A549 (cell line): Measurements from ENCODE around the gene FTH1. TPM values are rescaled to one million over a fixed set of nuclear protein-coding genes. Genes with fewer than 3 reads are reported as not detected.

Experiments
- ATAC-seq, 2 experiments: fragments of 200-7000 bp in 1 of 2; fragments of >200 bp in 1 of 2; cut with Nextera tagmentation in 1 of 2; cut with Tn5 transposase in 1 of 2; 3 replicates each; pipeline versions ENCODE4 v1.8.0 to v1.9.1; 2018 to 2020; ENCODE audit warnings: mild to moderate bottlenecking in 1 of 2, moderate library complexity in 1 of 2
- CTCF ChIA-PET: fragments of 300-600 bp; sonication (Branson Sonifier 250); formaldehyde crosslinking; extraction: SDS; loops from one replicate; lab custom pipeline; 2021; ENCODE audit warnings: antibody characterized with exemption, inconsistent platforms; lab: Yijun Ruan, JAX
- POLR2A ChIA-PET: fragments of 350-600 bp; formaldehyde crosslinking; extraction: SDS; loops from one replicate; lab custom pipeline; 2021; ENCODE audit warnings: antibody characterized with exemption, inconsistent platforms; lab: Yijun Ruan, JAX
- DNase-seq, 2 experiments: peaks; one replicate each; pipeline versions ENCODE4 v3.0.0 to v3.0.0-alpha.2; 2011 to 2016; ENCODE audit warnings: low read depth in 1 of 2, low spot score in 1 of 2
- FAIRE-seq: peaks from 2 replicates; lab custom pipeline; 2011; peaks lifted over from hg19 to GRCh38; lab: Jason Lieb, UNC
- H3K27ac ChIP-seq, 2 experiments: fragments of >200 bp; sonication (Bioruptor Twin); formaldehyde crosslinking; 3 replicates each; pipeline ENCODE4 v1.5.1; 2016 to 2017
- H3K4me1 ChIP-seq: fragments of >200 bp; sonication (Bioruptor Twin); formaldehyde crosslinking; 3 replicates; pipeline ENCODE4 v1.6.1; 2016
- H3K4me2 ChIP-seq: fragments of >200 bp; sonication (Bioruptor Twin); formaldehyde crosslinking; 3 replicates; pipeline ENCODE4 v1.6.1; 2016
- H3K4me3 ChIP-seq: fragments of >200 bp; sonication (Bioruptor Twin); formaldehyde crosslinking; 3 replicates; pipeline ENCODE4 v1.5.1; 2016
- H3K9me3 ChIP-seq: fragments of >200 bp; sonication (Bioruptor Twin); formaldehyde crosslinking; 3 replicates; pipeline ENCODE4 v1.6.1; 2016
- BCL3 ChIP-seq: fragments of >200 bp; sonication (Bioruptor Twin); formaldehyde crosslinking; IDR thresholded peaks from 3 replicates; pipeline ENCODE4 v1.6.1; 2016
- BHLHE40 ChIP-seq: IDR thresholded peaks from 2 replicates; pipeline ENCODE4 v1.6.1; 2012; ENCODE audit warnings: low read depth, low read length, inconsistent platforms
- CBX2 ChIP-seq: fragments of 200-600 bp; sonication (generic); IDR thresholded peaks from 2 replicates; pipeline ENCODE4 v1.6.1; 2016; ENCODE audit warnings: low read depth, mild to moderate bottlenecking, borderline replicate concordance
- CBX8 ChIP-seq: fragments of 200-600 bp; sonication (generic); IDR thresholded peaks from 2 replicates; pipeline ENCODE4 v1.6.1; 2016
- CHD2 ChIP-seq: fragments of 150-350 bp; IDR thresholded peaks from 2 replicates; pipeline ENCODE4 v1.6.1; 2014; ENCODE audit warnings: low read length; ENCODE audit not compliant: partially characterized antibody
- CHD4 ChIP-seq: fragments of 200-600 bp; sonication (generic); IDR thresholded peaks from 2 replicates; pipeline ENCODE4 v1.6.1; 2016; ENCODE audit warnings: antibody characterized with exemption, mild to moderate bottlenecking, borderline replicate concordance
- E2F6 ChIP-seq: IDR thresholded peaks from 2 replicates; pipeline ENCODE4 v1.6.1; 2012; ENCODE audit warnings: low read depth, borderline replicate concordance
- EP300 ChIP-seq, 2 experiments: fragments of >200 bp; sonication (Bioruptor Twin); formaldehyde crosslinking; IDR thresholded peaks; 2 replicates in 1 of 2; 3 replicates in 1 of 2; pipeline ENCODE4 v1.6.1; 2016 to 2017
- FOSB ChIP-seq: fragments of 250-450 bp; sonication (Bioruptor Pico); IDR thresholded peaks from 2 replicates; pipeline ENCODE4 v1.5.0; 2020; ENCODE audit warnings: mild to moderate bottlenecking, moderate library complexity
- GATA3 ChIP-seq: IDR thresholded peaks from 2 replicates; pipeline ENCODE4 v1.6.1; 2012; ENCODE audit warnings: borderline replicate concordance
- HDAC2 ChIP-seq: fragments of 200-600 bp; sonication (generic); IDR thresholded peaks from 2 replicates; pipeline ENCODE4 v1.6.1; 2016
- HEYL ChIP-seq: fragments of 250-450 bp; sonication (Bioruptor Pico); IDR thresholded peaks from 2 replicates; pipeline ENCODE4 v1.8.0; 2021; ENCODE audit warnings: mild to moderate bottlenecking, moderate library complexity
- HOXA7 ChIP-seq: fragments of 250-450 bp; sonication (Bioruptor Pico); IDR thresholded peaks from 2 replicates; pipeline ENCODE4 v1.5.0; 2020; ENCODE audit warnings: mild to moderate bottlenecking, moderate library complexity
- HOXB13 ChIP-seq: fragments of 250-450 bp; sonication (Bioruptor Pico); IDR thresholded peaks from 2 replicates; pipeline ENCODE4 v1.5.0; 2020; ENCODE audit warnings: low read depth, mild to moderate bottlenecking, moderate library complexity
- HOXB5 ChIP-seq: fragments of 250-450 bp; sonication (Bioruptor Pico); IDR thresholded peaks from 2 replicates; pipeline ENCODE4 v1.5.0; 2020; ENCODE audit warnings: mild to moderate bottlenecking, moderate library complexity
- JUN ChIP-seq, 2 experiments: fragments of >200 bp; sonication (Bioruptor Twin); formaldehyde crosslinking; IDR thresholded peaks; 2 replicates in 1 of 2; 3 replicates in 1 of 2; pipeline ENCODE4 v1.6.1; 2016 to 2017
- JUNB ChIP-seq: fragments of >200 bp; sonication (Bioruptor Twin); formaldehyde crosslinking; IDR thresholded peaks from 2 replicates; pipeline ENCODE4 v1.6.1; 2016
- KDM1A ChIP-seq: fragments of 200-600 bp; sonication (generic); IDR thresholded peaks from 2 replicates; pipeline ENCODE4 v1.6.1; 2016; ENCODE audit warnings: low read depth, mild to moderate bottlenecking
- KDM5A ChIP-seq: fragments of 200-600 bp; sonication (generic); IDR thresholded peaks from 2 replicates; pipeline ENCODE4 v1.6.1; 2016; ENCODE audit warnings: antibody characterized with exemption, mild to moderate bottlenecking
- MAZ ChIP-seq: fragments of 150-350 bp; IDR thresholded peaks from 2 replicates; pipeline ENCODE4 v1.6.1; 2014; ENCODE audit warnings: antibody characterized with exemption, low read depth, low read length, borderline replicate concordance
- MYC ChIP-seq: IDR thresholded peaks from 2 replicates; pipeline ENCODE4 v1.6.1; 2012; ENCODE audit warnings: mild to moderate bottlenecking, inconsistent platforms, low read length, improper control_type of control experiment, borderline replicate concordance
- NPAS2 ChIP-seq: fragments of 250-450 bp; sonication (Bioruptor Pico); IDR thresholded peaks from 2 replicates; pipeline ENCODE4 v1.8.0; 2022; ENCODE audit warnings: mild to moderate bottlenecking, moderate library complexity, borderline replicate concordance
- NR3C1 ChIP-seq: fragments of >200 bp; sonication (Bioruptor Twin); formaldehyde crosslinking; IDR thresholded peaks from 3 replicates; pipeline ENCODE4 v1.6.1; 2017
- PHF8 ChIP-seq: fragments of 200-600 bp; sonication (generic); IDR thresholded peaks from 2 replicates; pipeline ENCODE4 v1.6.1; 2016; ENCODE audit warnings: low read depth, mild to moderate bottlenecking, antibody characterized with exemption, moderate library complexity, borderline replicate concordance
- RAD21 ChIP-seq, 2 experiments: fragments of >200 bp in 1 of 2; sonication (Bioruptor Twin) in 1 of 2; formaldehyde crosslinking in 1 of 2; IDR thresholded peaks in 1 of 2; conservative IDR thresholded peaks in 1 of 2; 2 replicates in 1 of 2; 3 replicates in 1 of 2; pipeline ENCODE4 v1.6.1; 2012 to 2018; ENCODE audit warnings: inconsistent platforms in 1 of 2
- RARB ChIP-seq: fragments of 250-450 bp; sonication (Bioruptor Pico); IDR thresholded peaks from 2 replicates; pipeline ENCODE4 v1.8.0; 2021; ENCODE audit warnings: mild to moderate bottlenecking, moderate library complexity
- TFCP2L1 ChIP-seq: fragments of 250-450 bp; sonication (Bioruptor Pico); IDR thresholded peaks from 2 replicates; pipeline ENCODE4 v1.5.0; 2021; ENCODE audit warnings: mild to moderate bottlenecking
- TP53 ChIP-seq: fragments of 250-450 bp; sonication (Bioruptor Pico); IDR thresholded peaks from 2 replicates; pipeline ENCODE4 v1.5.0; 2021; ENCODE audit warnings: mild to moderate bottlenecking, moderate library complexity
- USF2 ChIP-seq: fragments of 450-650 bp; IDR thresholded peaks from 2 replicates; pipeline ENCODE4 v1.6.1; 2014; ENCODE audit warnings: antibody characterized with exemption
- ZFP36 ChIP-seq: fragments of 450-650 bp; IDR thresholded peaks from 2 replicates; pipeline ENCODE4 v1.6.1; 2014; ENCODE audit warnings: borderline replicate concordance; ENCODE audit not compliant: partially characterized antibody
- ZNF302 ChIP-seq: fragments of 250-450 bp; sonication (Bioruptor Pico); IDR thresholded peaks from 2 replicates; pipeline ENCODE4 v1.9.0; 2021; ENCODE audit warnings: inconsistent platforms, mild to moderate bottlenecking, moderate library complexity
- WGBS: methylation state at CpG from one replicate; pipeline ENCODE4 v1.1.6; 2017; ENCODE audit errors: missing lambda C conversion rate; 5-methylcytosine and 5-hydroxymethylcytosine counted together
- polyA plus RNA-seq, 4 experiments: library from polyadenylated mRNA; depleted of rRNA in 3 of 4; stranded (reverse); fragments of >200 nt; fragmentation: RNase III in 1 of 4; extraction: RNeasy Plus Mini Kit Qiagen cat#74134 plus additional on column Dnase treatment in 1 of 4; gene quantifications; 2 replicates in 3 of 4; 3 replicates in 1 of 4; pipeline ENCODE4 v1.2.3, GENCODE V29; 2011 to 2017

FTH1 gene
- polyA plus RNA-seq, 2 of the 4 experiments (the other 2 are of a cell fraction) = 2,791 to 13,747 TPM

GRCh38 chr11:61972112-61972671 lies 4.8 kb upstream of the FTH1 start:
- peak overlapping the region; percentile 3; the same call in 1 of the 3 replicates for H3K4me3 ChIP-seq
- peak; percentile 9 to 10; a peak in 4 of 6 replicates for ATAC-seq

GRCh38 chr11:61971248-61972111 lies 4.0 kb upstream of the FTH1 start:
- no peak overlapping the region for H3K4me3 ChIP-seq
- ChIA-PET CTCF (interaction anchor here (0.5 to 12.9 kb wide), 16 partner anchors 10 to 446 kb away, joined by 3 to 92 read pairs (median 4); no protein-coding TSS in a partner anchor), POLR2A (interaction anchor here (0.7 to 8.1 kb wide), 8 partner anchors 9 to 91 kb away, joined by 3 to 75 read pairs (median 4); no protein-coding TSS in a partner anchor)
- H3K9me3 ChIP-seq = no peaks in the 10 kb centered on the region
- ATAC-seq (peak; percentile 69 to 70), FAIRE-seq (no peak), DNase-seq (peak; percentile 88 to 99)
- H3K4me1 ChIP-seq = peaks cover 79% of the 10 kb centered on the region
- H3K4me2 ChIP-seq = peak overlapping the region; percentile 83
- 25% methylated on average over 11 of the region's 16 CpGs for WGBS
- H3K27ac ChIP-seq = peak overlapping the region; percentile 97 to 99
- TF ChIP-seq KDM1A (no peak), MAZ (peak; percentile 89; the same call in 1 of the 2 replicates), BHLHE40 (no peak), HOXA7 (CRISPR knock-in tag) (no peak), MYC (peak; percentile 55; the same call in 1 of the 2 replicates), ZFP36 (no peak), BCL3 (peak; percentile 79), CHD2 (peak; percentile 44), EP300 (IDR thresholded peaks at IDR 0.05) (peak; percentile 92 to 97), HEYL (CRISPR knock-in tag) (peak; percentile 34; the same call in 1 of the 2 replicates), KDM5A (peak; percentile 39; the same call in 1 of the 2 replicates), GATA3 (peak; percentile 60; the same call in 1 of the 2 replicates), ZNF302 (CRISPR knock-in tag) (no peak), JUN (IDR thresholded peaks at IDR 0.05) (peak; percentile 91 to 93), CBX2 (no peak), PHF8 (no peak), HOXB5 (CRISPR knock-in tag) (peak; percentile 39; the same call in 1 of the 2 replicates), USF2 (peak; percentile 79), CHD4 (no peak), HDAC2 (no peak), CBX8 (no peak)

More at GRCh38 chr11:61972112-61972671, 4.8 kb upstream of the FTH1 start:
- Histone ChIP-seq H3K4me1 (peaks cover 82% of the 10 kb centered on the region), H3K9me3 (no peaks in the 10 kb centered on the region), H3K27ac (peak overlapping the region; percentile 97 to 99), H3K4me2 (peak overlapping the region; percentile 67)
- ChIA-PET POLR2A (interaction anchor here (0.6 to 8.1 kb wide), 13 partner anchors 10 to 82 kb away, joined by 3 to 75 read pairs (median 5); no protein-coding TSS in a partner anchor), CTCF (interaction anchor here (0.6 to 12.9 kb wide), 11 partner anchors 11 to 109 kb away, joined by 3 to 92 read pairs (median 5); no protein-coding TSS in a partner anchor)
- TF ChIP-seq HEYL (CRISPR knock-in tag) = 0 out of 2 replicates have a peak, but pooled peaks have one; percentile 29
- TF ChIP-seq NPAS2 (CRISPR knock-in tag) = peak; percentile 17; the same call in 1 of the 2 replicates
- 0 out of 3 replicates have a peak, but pooled peaks have one; percentile 45 for TF ChIP-seq BCL3
- TF ChIP-seq RARB (CRISPR knock-in tag) = 0 out of 2 replicates have a peak, but pooled peaks have one; percentile 19
- peak; percentile 60; the same call in 1 of the 2 replicates for TF ChIP-seq FOSB (CRISPR knock-in tag)
- TF ChIP-seq TFCP2L1 (CRISPR knock-in tag) = no peak
- 0 out of 2 replicates have a peak, but pooled peaks have one; percentile 43 for TF ChIP-seq ZNF302 (CRISPR knock-in tag)
- TF ChIP-seq JUNB = no peak; the same call in 1 of the 2 replicates
- TF ChIP-seq NR3C1 = no peak
- peak; percentile 85; the same call in 1 of the 2 replicates for TF ChIP-seq HOXA7 (CRISPR knock-in tag)
- TF ChIP-seq HOXB13 (CRISPR knock-in tag) = peak; percentile 64; the same call in 1 of the 2 replicates
- TF ChIP-seq KDM5A = no peak
- TF ChIP-seq JUN (IDR thresholded peaks at IDR 0.05) = peak in 1 of 2 experiments; percentile 10; a peak in 2 of 5 replicates
- TF ChIP-seq E2F6 = peak; percentile 19; the same call in 1 of the 2 replicates
- 0 out of 2 replicates have a peak, but pooled peaks have one; percentile 43 for TF ChIP-seq HOXB5 (CRISPR knock-in tag)
- no peak; a peak in 1 of 5 replicates for TF ChIP-seq RAD21 (conservative IDR thresholded peaks at IDR 0.05 in 1 of 2, IDR thresholded peaks at IDR 0.05 in 1 of 2)
- peak; percentile 92 for TF ChIP-seq TP53 (CRISPR knock-in tag)
- TF ChIP-seq EP300 (IDR thresholded peaks at IDR 0.05) = peak in 1 of 2 experiments; percentile 59; a peak in 2 of 5 replicates
- WGBS = 34% methylated on average over 7 of the region's 7 CpGs
- DNase-seq (no peak), FAIRE-seq (no peak)
